ENCODE results near the gene GSN. TPM values are rescaled to one million over a fixed set of nuclear protein-coding genes. Genes with fewer than 3 reads are reported as not detected.

GSN gene
- total and polyA plus RNA-seq, 2 of the 13 experiments (the other 11 are each of a cell fraction or from before 2014, with no cell fraction given) = 294 to 307 TPM

GRCh38 chr9:121286688-121286972 lies 18.7 kb downstream of the GSN start (continued):
- TF ChIP-seq, protein P1, sequence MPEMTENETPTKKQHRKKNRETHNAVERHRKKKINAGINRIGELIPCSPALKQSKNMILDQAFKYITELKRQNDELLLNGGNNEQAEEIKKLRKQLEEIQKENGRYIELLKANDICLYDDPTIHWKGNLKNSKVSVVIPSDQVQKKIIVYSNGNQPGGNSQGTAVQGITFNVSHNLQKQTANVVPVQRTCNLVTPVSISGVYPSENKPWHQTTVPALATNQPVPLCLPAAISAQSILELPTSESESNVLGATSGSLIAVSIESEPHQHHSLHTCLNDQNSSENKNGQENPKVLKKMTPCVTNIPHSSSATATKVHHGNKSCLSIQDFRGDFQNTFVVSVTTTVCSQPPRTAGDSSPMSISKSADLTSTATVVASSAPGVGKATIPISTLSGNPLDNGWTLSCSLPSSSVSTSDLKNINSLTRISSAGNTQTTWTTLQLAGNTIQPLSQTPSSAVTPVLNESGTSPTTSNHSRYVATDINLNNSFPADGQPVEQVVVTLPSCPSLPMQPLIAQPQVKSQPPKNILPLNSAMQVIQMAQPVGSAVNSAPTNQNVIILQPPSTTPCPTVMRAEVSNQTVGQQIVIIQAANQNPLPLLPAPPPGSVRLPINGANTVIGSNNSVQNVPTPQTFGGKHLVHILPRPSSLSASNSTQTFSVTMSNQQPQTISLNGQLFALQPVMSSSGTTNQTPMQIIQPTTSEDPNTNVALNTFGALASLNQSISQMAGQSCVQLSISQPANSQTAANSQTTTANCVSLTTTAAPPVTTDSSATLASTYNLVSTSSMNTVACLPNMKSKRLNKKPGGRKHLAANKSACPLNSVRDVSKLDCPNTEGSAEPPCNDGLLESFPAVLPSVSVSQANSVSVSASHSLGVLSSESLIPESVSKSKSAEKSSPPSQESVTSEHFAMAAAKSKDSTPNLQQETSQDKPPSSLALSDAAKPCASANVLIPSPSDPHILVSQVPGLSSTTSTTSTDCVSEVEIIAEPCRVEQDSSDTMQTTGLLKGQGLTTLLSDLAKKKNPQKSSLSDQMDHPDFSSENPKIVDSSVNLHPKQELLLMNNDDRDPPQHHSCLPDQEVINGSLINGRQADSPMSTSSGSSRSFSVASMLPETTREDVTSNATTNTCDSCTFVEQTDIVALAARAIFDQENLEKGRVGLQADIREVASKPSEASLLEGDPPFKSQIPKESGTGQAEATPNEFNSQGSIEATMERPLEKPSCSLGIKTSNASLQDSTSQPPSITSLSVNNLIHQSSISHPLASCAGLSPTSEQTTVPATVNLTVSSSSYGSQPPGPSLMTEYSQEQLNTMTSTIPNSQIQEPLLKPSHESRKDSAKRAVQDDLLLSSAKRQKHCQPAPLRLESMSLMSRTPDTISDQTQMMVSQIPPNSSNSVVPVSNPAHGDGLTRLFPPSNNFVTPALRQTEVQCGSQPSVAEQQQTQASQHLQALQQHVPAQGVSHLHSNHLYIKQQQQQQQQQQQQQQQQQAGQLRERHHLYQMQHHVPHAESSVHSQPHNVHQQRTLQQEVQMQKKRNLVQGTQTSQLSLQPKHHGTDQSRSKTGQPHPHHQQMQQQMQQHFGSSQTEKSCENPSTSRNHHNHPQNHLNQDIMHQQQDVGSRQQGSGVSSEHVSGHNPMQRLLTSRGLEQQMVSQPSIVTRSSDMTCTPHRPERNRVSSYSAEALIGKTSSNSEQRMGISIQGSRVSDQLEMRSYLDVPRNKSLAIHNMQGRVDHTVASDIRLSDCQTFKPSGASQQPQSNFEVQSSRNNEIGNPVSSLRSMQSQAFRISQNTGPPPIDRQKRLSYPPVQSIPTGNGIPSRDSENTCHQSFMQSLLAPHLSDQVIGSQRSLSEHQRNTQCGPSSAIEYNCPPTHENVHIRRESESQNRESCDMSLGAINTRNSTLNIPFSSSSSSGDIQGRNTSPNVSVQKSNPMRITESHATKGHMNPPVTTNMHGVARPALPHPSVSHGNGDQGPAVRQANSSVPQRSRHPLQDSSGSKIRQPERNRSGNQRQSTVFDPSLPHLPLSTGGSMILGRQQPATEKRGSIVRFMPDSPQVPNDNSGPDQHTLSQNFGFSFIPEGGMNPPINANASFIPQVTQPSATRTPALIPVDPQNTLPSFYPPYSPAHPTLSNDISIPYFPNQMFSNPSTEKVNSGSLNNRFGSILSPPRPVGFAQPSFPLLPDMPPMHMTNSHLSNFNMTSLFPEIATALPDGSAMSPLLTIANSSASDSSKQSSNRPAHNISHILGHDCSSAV (CRISPR knock-in tag; IDR thresholded peaks at IDR 0.05; ENCODE audit: borderline replicate concordance) = no peak
- TF ChIP-seq ZNF614 (CRISPR knock-in tag; IDR thresholded peaks at IDR 0.05; ENCODE audit: borderline replicate concordance) (no peak), SMARCE1 (IDR thresholded peaks at IDR 0.05; ENCODE audit: borderline replicate concordance) (no peak), MAFG (CRISPR knock-in tag; IDR thresholded peaks at IDR 0.05) (no peak), HNF1A (IDR thresholded peaks at IDR 0.05; ENCODE audit: low read depth) (0 out of 2 replicates have a peak, but pooled peaks have one; percentile 3), HNF1A (CRISPR knock-in tag; IDR thresholded peaks at IDR 0.05; ENCODE audit: borderline replicate concordance) (no peak)
- TF ChIP-seq, protein P2, sequence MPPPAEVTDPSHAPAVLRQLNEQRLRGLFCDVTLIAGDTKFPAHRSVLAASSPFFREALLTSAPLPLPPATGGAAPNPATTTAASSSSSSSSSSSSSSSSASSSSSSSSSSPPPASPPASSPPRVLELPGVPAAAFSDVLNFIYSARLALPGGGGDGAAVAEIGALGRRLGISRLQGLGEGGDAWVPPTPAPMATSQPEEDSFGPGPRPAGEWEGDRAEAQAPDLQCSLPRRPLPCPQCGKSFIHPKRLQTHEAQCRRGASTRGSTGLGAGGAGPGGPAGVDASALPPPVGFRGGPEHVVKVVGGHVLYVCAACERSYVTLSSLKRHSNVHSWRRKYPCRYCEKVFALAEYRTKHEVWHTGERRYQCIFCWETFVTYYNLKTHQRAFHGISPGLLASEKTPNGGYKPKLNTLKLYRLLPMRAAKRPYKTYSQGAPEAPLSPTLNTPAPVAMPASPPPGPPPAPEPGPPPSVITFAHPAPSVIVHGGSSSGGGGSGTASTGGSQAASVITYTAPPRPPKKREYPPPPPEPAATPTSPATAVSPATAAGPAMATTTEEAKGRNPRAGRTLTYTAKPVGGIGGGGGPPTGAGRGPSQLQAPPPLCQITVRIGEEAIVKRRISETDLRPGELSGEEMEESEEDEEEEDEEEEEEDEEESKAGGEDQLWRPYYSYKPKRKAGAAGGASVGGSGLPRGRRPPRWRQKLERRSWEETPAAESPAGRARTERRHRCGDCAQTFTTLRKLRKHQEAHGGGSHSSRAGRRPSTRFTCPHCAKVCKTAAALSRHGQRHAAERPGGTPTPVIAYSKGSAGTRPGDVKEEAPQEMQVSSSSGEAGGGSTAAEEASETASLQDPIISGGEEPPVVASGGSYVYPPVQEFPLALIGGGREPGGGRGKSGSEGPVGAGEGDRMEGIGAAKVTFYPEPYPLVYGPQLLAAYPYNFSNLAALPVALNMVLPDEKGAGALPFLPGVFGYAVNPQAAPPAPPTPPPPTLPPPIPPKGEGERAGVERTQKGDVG (CRISPR knock-in tag; IDR thresholded peaks at IDR 0.05; ENCODE audit: borderline replicate concordance) = no peak

Measured in HepG2 (cell line).